Gastrocnemius medialis (tissue), 4 donors: ENCODE data around the gene SLC12A2.

Experiments
- POLR2A ChIP-seq, 2 donors: fragments of 450-650 bp; IDR thresholded peaks; one replicate each; pipeline ENCODE4 v1.6.1; 2017; ENCODE audit warnings: antibody characterized with exemption in 2 of 2, mild to moderate bottlenecking in 2 of 2, moderate library complexity in 2 of 2
- TF ChIP-seq, protein P1 (sequence below), 5 experiments: fragments of 450-650 bp in 3 of 5; fragments of 200-600 bp in 2 of 5; sonication (generic) in 2 of 5; IDR thresholded peaks in 4 of 5; conservative IDR thresholded peaks in 1 of 5; 1 replicate in 4 of 5; 2 replicates in 1 of 5; pipeline ENCODE4 v1.5.1; 2016 to 2019; ENCODE audit warnings: antibody characterized with exemption in 5 of 5, mild to moderate bottlenecking in 3 of 5, moderate library complexity in 3 of 5

DNA sequence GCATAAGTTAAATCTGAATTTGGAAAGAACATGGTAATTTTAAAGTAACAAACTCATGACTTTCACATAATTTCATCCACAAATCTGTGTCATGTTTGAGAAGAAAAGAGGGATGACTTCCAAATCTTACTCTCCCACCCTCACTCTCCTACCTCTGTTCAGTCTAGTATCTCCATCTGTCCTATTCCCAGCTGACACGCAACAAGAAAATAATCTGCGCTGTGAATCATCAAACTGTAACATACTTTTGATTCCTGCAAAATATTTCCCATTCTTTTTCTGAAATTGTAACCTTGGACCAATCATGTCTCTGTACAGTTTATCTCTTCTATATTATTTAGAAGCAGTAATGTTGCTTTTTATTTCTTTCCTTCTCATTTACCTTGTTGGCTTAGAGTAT, 91.4 kb downstream of the SLC12A2 start:
- TF ChIP-seq, protein P1, sequence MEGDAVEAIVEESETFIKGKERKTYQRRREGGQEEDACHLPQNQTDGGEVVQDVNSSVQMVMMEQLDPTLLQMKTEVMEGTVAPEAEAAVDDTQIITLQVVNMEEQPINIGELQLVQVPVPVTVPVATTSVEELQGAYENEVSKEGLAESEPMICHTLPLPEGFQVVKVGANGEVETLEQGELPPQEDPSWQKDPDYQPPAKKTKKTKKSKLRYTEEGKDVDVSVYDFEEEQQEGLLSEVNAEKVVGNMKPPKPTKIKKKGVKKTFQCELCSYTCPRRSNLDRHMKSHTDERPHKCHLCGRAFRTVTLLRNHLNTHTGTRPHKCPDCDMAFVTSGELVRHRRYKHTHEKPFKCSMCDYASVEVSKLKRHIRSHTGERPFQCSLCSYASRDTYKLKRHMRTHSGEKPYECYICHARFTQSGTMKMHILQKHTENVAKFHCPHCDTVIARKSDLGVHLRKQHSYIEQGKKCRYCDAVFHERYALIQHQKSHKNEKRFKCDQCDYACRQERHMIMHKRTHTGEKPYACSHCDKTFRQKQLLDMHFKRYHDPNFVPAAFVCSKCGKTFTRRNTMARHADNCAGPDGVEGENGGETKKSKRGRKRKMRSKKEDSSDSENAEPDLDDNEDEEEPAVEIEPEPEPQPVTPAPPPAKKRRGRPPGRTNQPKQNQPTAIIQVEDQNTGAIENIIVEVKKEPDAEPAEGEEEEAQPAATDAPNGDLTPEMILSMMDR (IDR thresholded peaks at IDR 0.05 in 4 of 5, conservative IDR thresholded peaks at IDR 0.05 in 1 of 5), result no peak
- no peak for TF ChIP-seq POLR2A (IDR thresholded peaks at IDR 0.05)
